ENCODE data around the gene PIGK. TPM values are rescaled to one million over a fixed set of nuclear protein-coding genes. Genes with fewer than 3 reads are reported as not detected.

PIGK gene
- polyA plus RNA-seq, 3 donors, result 4.0 to 24.7 (median 19.4) TPM

DNA sequence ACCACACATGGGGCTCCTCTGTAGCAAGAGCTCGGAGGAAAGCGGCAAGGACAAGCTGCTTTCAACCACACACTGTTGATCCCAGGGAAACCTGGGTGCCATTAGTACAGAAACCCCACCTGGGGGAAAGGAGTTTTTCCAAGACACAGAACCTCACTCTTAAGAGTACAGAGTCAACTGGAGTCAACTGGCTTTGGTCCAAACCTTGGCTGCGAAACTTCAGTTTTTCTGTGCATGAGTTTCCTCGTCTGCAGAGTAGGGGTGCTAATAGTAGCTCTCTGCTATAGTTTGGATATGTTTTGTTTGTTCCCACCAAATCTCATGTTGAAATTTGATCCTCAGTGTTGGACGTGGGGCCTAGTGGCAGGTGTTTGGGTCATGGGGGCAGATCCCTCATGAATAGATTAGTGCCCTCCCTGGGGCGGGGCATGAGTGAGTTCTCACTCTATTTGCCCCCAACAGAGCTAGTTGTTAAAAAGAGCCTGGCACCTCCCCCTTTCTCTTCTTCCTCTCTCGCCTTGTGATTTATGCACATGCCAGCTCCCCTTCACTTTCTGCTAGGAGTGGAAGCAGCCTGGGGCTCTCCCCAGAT is 161.1 kb downstream of the PIGK start:
- H3K9ac ChIP-seq (ENCODE audit: insufficient read depth, low read length, poor library complexity, severe bottlenecking), result no peak overlapping the region
- H4K20me1 ChIP-seq (ENCODE audit: insufficient read depth, low read length), result no peaks in the 10 kb centered on the region
- no peak for DNase-seq
- H2AFZ ChIP-seq (ENCODE audit: insufficient read depth, low read depth, low read length, poor library complexity, severe bottlenecking), result no peak overlapping the region
- no peaks in the 10 kb centered on the region for H3K9me3 ChIP-seq (replicated peaks in 1 of 2; ENCODE audit: control insufficient read depth in 1 of 2, insufficient read depth in 1 of 2, low read length in 2 of 2)
- intact Hi-C loops (cut with micrococcal nuclease), result no loop called here
- no peak overlapping the region for H3K4me3 ChIP-seq (replicated peaks in 1 of 3; ENCODE audit: low read depth in 2 of 3, low read length in 3 of 3)
- no peaks in the 10 kb centered on the region for H3K36me3 ChIP-seq (replicated peaks in 1 of 2; ENCODE audit: control insufficient read depth in 1 of 2, insufficient read depth in 2 of 2, low read length in 2 of 2)
- no peak overlapping the region for H3K27ac ChIP-seq (ENCODE audit: low read depth in 1 of 2, low read length in 2 of 2)
- Mint-ChIP-seq H3K27ac (no peak overlapping the region), H3K4me1 (peaks cover 17% of the 10 kb centered on the region), H3K27me3 (ENCODE audit: low read depth in 3 of 3) (peaks cover 0 to 10% (median 4%) of the 10 kb centered on the region in 3 donors), H3K9me3 (peaks cover 0 to 3% (median 0%) of the 10 kb centered on the region in 7 donors), H3K36me3 (no peaks in the 10 kb centered on the region), H3K4me3 (no peak overlapping the region)
- H3K4me1 ChIP-seq (ENCODE audit: control insufficient read depth in 1 of 2, insufficient read depth in 2 of 2, low read length in 2 of 2), result peaks cover 9% of the 10 kb centered on the region in 2 donors
- 71% methylated on average over 1 of the region's 7 CpGs for WGBS (ENCODE audit: insufficient coverage)
- no peaks in the 10 kb centered on the region for H3K79me2 ChIP-seq (ENCODE audit: insufficient read depth, low read length)
- no peak overlapping the region for H3K4me2 ChIP-seq (replicated peaks; ENCODE audit: extremely low read depth, low read length, poor library complexity, severe bottlenecking)
- TF ChIP-seq, protein P1, sequence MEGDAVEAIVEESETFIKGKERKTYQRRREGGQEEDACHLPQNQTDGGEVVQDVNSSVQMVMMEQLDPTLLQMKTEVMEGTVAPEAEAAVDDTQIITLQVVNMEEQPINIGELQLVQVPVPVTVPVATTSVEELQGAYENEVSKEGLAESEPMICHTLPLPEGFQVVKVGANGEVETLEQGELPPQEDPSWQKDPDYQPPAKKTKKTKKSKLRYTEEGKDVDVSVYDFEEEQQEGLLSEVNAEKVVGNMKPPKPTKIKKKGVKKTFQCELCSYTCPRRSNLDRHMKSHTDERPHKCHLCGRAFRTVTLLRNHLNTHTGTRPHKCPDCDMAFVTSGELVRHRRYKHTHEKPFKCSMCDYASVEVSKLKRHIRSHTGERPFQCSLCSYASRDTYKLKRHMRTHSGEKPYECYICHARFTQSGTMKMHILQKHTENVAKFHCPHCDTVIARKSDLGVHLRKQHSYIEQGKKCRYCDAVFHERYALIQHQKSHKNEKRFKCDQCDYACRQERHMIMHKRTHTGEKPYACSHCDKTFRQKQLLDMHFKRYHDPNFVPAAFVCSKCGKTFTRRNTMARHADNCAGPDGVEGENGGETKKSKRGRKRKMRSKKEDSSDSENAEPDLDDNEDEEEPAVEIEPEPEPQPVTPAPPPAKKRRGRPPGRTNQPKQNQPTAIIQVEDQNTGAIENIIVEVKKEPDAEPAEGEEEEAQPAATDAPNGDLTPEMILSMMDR (IDR thresholded peaks at IDR 0.05), result no peak
- H3K27me3 ChIP-seq (ENCODE audit: control insufficient read depth in 2 of 2, insufficient read depth in 2 of 2, low read length in 2 of 2), result peaks cover 0 to 5% of the 10 kb centered on the region in 2 donors

DNA sequence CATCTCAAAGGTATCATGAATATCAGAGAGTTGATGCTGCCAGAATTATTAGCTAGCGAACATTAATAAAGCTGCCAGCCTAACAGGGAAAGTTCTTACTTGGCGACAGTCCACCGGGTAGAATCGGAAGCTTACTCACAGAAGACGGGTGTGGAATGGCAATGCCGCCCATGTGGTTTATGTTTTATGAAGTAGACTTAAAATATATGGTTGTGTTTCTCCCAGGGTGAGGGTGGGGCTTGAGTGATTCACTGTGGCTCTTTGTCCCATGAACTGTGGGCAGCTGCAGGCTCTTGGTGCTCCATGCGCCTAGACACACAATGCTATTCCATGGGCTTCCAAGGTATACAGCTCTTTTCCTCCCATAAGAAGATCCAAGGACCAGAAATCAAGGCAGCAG is 162.7 kb downstream of the PIGK start:
- no peak overlapping the region for H2AFZ ChIP-seq (ENCODE audit: insufficient read depth, low read depth, low read length, poor library complexity, severe bottlenecking)
- no peak overlapping the region for H3K27ac ChIP-seq (ENCODE audit: low read depth in 1 of 2, low read length in 2 of 2)
- intact Hi-C loops (cut with micrococcal nuclease), result no loop called here
- Mint-ChIP-seq H3K27me3 (ENCODE audit: low read depth in 3 of 3) (peaks cover 0 to 8% (median 4%) of the 10 kb centered on the region in 3 donors), H3K36me3 (no peaks in the 10 kb centered on the region), H3K4me3 (no peak overlapping the region), H3K9me3 (peaks cover 0 to 3% (median 0%) of the 10 kb centered on the region in 7 donors), H3K4me1 (peaks cover 8% of the 10 kb centered on the region), H3K27ac (no peak overlapping the region)
- H3K4me2 ChIP-seq (replicated peaks; ENCODE audit: extremely low read depth, low read length, poor library complexity, severe bottlenecking), result no peak overlapping the region
- no peaks in the 10 kb centered on the region for H3K9me3 ChIP-seq (replicated peaks in 1 of 2; ENCODE audit: control insufficient read depth in 1 of 2, insufficient read depth in 1 of 2, low read length in 2 of 2)
- peaks cover 9% of the 10 kb centered on the region in 2 donors for H3K4me1 ChIP-seq (ENCODE audit: control insufficient read depth in 1 of 2, insufficient read depth in 2 of 2, low read length in 2 of 2)
- no peaks in the 10 kb centered on the region for H4K20me1 ChIP-seq (ENCODE audit: insufficient read depth, low read length)
- no peak overlapping the region for H3K4me3 ChIP-seq (replicated peaks in 1 of 3; ENCODE audit: low read depth in 2 of 3, low read length in 3 of 3)
- no peak overlapping the region for H3K9ac ChIP-seq (ENCODE audit: insufficient read depth, low read length, poor library complexity, severe bottlenecking)
- 100% methylated on average over 5 of the region's 7 CpGs for WGBS (ENCODE audit: insufficient coverage)
- no peaks in the 10 kb centered on the region for H3K36me3 ChIP-seq (replicated peaks in 1 of 2; ENCODE audit: control insufficient read depth in 1 of 2, insufficient read depth in 2 of 2, low read length in 2 of 2)
- TF ChIP-seq, protein P1 (IDR thresholded peaks at IDR 0.05), result no peak
- H3K27me3 ChIP-seq (ENCODE audit: control insufficient read depth in 2 of 2, insufficient read depth in 2 of 2, low read length in 2 of 2), result peaks cover 0 to 4% of the 10 kb centered on the region in 2 donors
- no peaks in the 10 kb centered on the region for H3K79me2 ChIP-seq (ENCODE audit: insufficient read depth, low read length)
- DNase-seq, result no peak
